ENCODE data around the gene GPR108. TPM values are rescaled to one million over a fixed set of nuclear protein-coding genes. Genes with fewer than 3 reads are reported as not detected.
"Not testable (repeated sequence)": the region's sequence is repeated elsewhere in the genome, so short reads cannot be mapped to it uniquely, and the experiment has no call there.

The GPR108 gene
- polyA plus RNA-seq, 6 donors from 2014 or later, result 55.2 to 122 (median 79.5) TPM

DNA sequence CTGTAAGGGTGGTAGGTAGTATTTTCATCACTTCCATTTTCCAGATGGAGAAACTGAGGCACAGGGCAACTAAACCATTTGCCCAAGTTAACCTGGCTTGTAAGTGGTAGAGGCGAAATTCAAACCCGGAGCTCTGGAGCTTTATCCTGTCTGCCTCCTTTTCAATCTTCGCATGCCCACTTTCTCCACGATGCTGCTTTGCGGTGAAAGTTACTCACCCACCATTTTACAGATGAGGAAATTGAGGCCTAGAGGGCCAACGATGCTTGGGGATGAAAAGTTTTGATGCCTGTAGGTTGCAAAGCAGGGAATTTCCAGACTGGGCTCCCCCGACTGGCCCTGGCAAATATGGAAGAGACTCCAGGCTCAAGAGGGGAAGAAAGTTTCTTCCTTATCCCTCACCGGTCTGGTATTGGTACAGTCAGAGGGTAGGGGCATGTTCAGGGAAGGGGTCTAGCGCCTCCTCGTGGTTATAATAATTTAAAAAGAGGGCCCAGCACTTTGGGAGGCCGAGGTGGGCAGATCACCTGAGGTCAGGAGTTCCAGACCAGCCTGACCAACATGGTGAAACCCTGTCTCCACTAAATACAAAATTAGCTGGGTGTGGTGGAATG is 31.7 kb upstream of the GPR108 start:
- Mint-ChIP-seq H3K4me3 (peak overlapping the region in 1 of 8 donors; percentile 76), H3K27ac (peak overlapping the region; percentile 85 to 98 (median 91)), H3K4me1 (peaks cover 47 to 64% (median 50%) of the 10 kb centered on the region in 3 donors), H3K27me3 (no peaks in the 10 kb centered on the region), H3K9me3 (no peaks in the 10 kb centered on the region), H3K36me3 (no peaks in the 10 kb centered on the region)
- DNase-seq, result no peak
- no peak for ATAC-seq (ENCODE audit: low read depth in 2 of 2)

DNA sequence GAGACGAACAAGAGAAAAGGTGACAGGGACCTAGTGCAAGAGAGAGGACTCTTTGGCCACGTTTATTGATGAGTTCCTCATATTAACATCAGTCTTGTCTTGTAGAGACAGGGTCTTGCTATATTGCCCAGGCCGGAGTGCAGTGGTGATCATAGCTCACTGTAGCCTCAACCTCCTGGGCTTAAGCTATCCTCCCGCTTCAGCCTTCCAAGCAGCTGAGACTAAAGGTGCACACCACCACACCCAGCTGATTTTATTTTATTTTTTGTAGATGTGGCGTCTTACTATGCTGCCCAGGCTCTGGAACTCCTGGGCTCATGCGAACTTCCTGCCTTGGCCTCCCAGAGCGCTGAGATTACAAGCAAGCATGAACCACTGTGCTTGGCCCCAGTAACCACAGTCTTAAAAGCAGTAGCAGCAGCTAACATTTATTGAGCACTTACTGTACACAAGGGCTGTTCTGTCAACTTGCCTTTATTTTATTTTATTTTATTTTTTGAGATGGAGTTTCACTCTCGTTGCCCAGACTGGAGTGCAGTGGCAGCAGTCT is 30.9 kb upstream of the GPR108 start:
- no peaks in the 10 kb centered on the region for H3K27me3 Mint-ChIP-seq
- no peaks in the 10 kb centered on the region for H3K9me3 Mint-ChIP-seq
- peaks cover 42 to 56% (median 44%) of the 10 kb centered on the region in 3 donors for H3K4me1 Mint-ChIP-seq
- no peak for ATAC-seq (ENCODE audit: low read depth in 2 of 2)
- H3K27ac Mint-ChIP-seq, result peak overlapping the region; percentile 92 to 98 (median 98)
- no peak for DNase-seq
- H3K36me3 Mint-ChIP-seq, result no peaks in the 10 kb centered on the region
- H3K4me3 Mint-ChIP-seq, result peak overlapping the region; percentile 84 to 97 (median 90)

DNA sequence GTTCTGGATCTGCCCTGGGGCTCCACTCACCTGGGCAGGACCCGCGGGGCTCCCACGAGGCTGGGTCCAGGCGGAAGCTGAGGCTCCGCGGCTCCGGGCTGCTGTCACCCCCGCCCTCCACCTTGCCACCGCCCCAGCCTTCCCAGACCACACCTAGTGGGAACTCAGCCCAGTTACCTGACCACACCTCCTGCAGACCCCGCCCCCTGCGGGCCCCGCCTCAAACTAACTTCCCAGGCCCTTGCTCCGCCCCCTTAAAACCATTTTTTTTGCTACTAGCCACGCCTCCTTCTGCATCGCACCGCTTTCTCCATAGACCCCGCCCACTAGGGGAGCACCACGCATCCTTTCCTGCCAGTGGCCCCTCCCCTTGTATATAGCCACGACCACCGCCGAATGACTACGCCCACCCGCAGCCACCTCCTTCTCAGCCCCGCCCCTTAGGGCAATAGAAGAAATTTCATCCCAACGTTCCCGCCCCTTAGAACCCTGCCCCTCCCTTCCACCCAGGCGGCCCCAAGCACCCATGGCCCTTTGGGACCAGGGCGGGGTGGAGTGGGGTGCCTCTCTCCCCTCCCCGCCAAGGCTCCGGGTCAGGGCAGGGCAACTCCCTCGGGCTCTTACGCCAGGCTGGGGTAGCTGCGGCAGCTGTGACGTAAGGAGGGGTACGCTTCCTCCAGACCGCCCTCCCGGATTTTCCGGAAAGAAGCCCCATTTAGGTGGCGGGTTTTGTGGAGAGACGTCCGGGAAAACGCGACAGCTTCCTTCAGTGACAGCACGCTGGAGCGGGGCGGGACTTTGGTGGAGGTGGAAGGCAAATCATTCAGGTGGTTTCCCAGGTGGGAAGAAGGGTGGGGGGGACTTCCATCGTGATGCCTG is 30.2 kb upstream of the GPR108 start, which contains the start of gene SH2D3A:
Gene SH2D3A, minus strand, starts transcription at position 79 of the 879 bp plus-strand sequence. CDS start 3,687 bp downstream, outside the sequence.
- Mint-ChIP-seq H3K9me3 (no peaks in the 10 kb centered on the region), H3K36me3 (no peaks in the 10 kb centered on the region), H3K4me1 (peaks cover 41 to 56% (median 41%) of the 10 kb centered on the region in 3 donors), H3K27ac (peak within 1 kb of the TSS; percentile 92 to 98 (median 98)), H3K27me3 (no peaks in the 10 kb centered on the region), H3K4me3 (peak within 1 kb of the TSS; percentile 84 to 97 (median 90))
- DNase-seq, result peak; percentile 92
- peak; percentile 69 to 71 for ATAC-seq (ENCODE audit: low read depth in 2 of 2)

DNA sequence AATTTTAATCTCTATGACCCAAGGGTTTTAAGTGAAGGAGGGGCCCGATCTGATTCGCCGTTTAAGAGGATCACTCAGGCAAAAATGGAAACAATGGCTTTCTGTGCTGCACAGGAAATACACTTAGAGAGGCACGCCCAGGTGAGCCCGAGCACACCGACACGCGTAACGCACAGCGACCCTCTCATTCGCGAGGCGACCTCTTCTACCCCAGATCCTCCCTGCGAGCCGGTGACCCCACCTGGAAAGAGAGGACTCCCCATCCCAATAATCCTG is 29.6 kb upstream of the GPR108 start:
- peak overlapping the region; percentile 92 to 98 (median 98) for H3K27ac Mint-ChIP-seq
- peak overlapping the region; percentile 84 to 97 (median 90) for H3K4me3 Mint-ChIP-seq
- DNase-seq (no peak), ATAC-seq (ENCODE audit: low read depth in 2 of 2) (peak; percentile 38 to 41)
- H3K9me3 Mint-ChIP-seq, result no peaks in the 10 kb centered on the region
- no peaks in the 10 kb centered on the region for H3K36me3 Mint-ChIP-seq
- no peaks in the 10 kb centered on the region for H3K27me3 Mint-ChIP-seq
- H3K4me1 Mint-ChIP-seq, result peaks cover 35 to 54% (median 36%) of the 10 kb centered on the region in 3 donors

DNA sequence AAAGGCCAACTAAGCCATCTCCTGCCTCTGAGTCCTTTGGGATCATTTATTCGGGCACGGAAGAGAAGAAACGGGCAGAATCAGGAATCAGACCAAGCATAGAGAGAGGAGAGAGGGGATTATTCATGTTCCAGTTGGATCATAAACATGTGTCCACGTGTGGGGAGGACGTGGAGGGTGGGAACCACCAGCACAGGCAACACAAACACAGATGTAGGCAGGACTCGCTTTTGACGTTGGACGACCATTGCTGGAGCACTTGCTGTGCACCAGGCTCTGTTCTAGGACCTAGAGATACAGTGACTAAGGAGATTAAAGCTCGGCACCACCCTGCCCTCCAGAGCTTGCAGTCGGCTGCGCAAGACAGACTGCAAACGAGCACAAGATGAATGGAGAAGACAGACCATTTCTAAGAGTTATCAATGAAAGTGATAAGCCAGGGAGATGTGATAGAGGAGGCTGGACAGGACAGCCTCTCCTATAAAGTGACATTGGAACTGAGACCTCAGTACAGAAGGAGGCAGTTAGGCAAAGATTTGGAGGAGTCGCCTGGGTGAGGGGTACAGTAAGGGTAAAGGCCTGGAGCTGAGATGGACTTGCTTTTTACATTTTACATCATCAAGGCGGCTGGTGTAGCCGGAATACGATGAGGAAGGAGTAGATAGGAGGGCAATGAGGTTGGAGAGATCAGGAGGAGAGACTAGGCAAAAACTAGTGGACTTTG is 29.1 kb upstream of the GPR108 start:
- H3K27ac Mint-ChIP-seq, result peak overlapping the region; percentile 92 to 98 (median 98)
- H3K27me3 Mint-ChIP-seq, result no peaks in the 10 kb centered on the region
- peak overlapping the region; percentile 84 to 97 (median 90) for H3K4me3 Mint-ChIP-seq
- ATAC-seq (ENCODE audit: low read depth in 2 of 2), result no peak
- no peaks in the 10 kb centered on the region for H3K36me3 Mint-ChIP-seq
- no peak for DNase-seq
- peaks cover 30 to 49% (median 31%) of the 10 kb centered on the region in 3 donors for H3K4me1 Mint-ChIP-seq
- H3K9me3 Mint-ChIP-seq, result no peaks in the 10 kb centered on the region

DNA sequence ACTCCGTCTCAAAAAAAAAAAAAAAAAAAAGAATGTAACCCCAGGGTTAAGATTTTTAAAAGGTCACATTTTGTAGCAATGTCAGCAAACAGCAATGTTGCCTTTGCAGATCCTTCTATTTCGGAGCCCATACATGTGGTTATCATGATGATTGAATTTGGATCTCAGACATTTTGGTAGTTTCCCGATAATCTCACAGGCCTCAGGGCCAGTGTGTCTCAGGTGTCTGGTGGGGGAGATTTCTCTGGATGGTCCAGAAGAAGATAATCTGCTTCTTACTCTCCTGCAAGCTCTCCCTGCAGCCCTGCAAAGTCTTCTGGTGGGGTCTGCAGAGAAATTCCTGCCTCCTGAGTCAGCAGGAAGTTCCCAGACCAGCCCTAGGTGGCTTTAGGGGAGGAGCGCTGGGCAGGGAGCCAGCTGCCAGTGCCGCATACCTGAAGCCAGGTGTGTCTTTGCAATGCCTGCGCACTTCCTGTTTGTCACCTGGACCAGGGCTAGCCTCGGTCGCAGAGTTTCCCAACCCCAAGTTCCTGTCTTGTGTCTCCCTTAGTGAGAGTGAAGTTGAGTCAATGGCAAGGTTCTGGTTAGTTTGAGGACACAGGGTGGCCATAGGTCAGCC is 28.5 kb upstream of the GPR108 start:
- no peaks in the 10 kb centered on the region for H3K9me3 Mint-ChIP-seq
- no peaks in the 10 kb centered on the region for H3K36me3 Mint-ChIP-seq
- no peaks in the 10 kb centered on the region for H3K27me3 Mint-ChIP-seq
- peak overlapping the region; percentile 84 to 97 (median 90) for H3K4me3 Mint-ChIP-seq
- H3K4me1 Mint-ChIP-seq, result peaks cover 26 to 46% (median 30%) of the 10 kb centered on the region in 3 donors
- no peak for ATAC-seq (ENCODE audit: low read depth in 2 of 2)
- H3K27ac Mint-ChIP-seq, result peak overlapping the region; percentile 61 to 98 (median 94)
- no peak for DNase-seq

DNA sequence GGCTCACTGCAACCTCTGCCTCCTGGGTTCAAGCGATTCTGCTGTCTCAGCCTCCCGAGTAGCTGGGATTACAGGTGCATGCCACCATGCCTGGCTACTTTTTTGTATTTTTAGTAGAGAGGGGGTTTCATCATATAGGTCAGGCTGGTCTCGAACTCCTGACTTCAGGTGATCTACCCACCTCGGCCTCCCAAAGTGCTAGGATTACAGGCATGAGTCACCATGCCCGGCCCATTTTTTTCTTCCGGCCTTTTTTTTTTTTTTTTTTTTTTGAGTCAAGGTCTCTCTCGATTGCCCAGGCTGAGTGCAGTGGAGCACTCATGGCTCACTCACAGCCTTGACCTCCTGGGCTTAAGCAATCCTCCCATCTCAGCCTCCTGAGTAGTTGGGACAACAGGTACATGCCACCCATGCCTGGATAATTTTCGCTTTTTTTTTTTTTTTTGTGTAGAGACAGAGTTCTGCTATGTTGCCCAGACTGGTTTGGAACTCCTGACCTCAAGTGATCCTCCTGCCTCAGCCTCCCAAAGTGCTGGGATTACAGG is 24.9 kb upstream of the GPR108 start:
- not testable (repeated sequence) for H3K27me3 Mint-ChIP-seq; ATAC-seq (ENCODE audit: low read depth in 2 of 2); H3K4me3 Mint-ChIP-seq; DNase-seq; H3K9me3 Mint-ChIP-seq; H3K27ac Mint-ChIP-seq; H3K36me3 Mint-ChIP-seq
- H3K4me1 Mint-ChIP-seq, result peaks cover 23 to 33% (median 23%) of the 10 kb centered on the region in 3 donors

DNA sequence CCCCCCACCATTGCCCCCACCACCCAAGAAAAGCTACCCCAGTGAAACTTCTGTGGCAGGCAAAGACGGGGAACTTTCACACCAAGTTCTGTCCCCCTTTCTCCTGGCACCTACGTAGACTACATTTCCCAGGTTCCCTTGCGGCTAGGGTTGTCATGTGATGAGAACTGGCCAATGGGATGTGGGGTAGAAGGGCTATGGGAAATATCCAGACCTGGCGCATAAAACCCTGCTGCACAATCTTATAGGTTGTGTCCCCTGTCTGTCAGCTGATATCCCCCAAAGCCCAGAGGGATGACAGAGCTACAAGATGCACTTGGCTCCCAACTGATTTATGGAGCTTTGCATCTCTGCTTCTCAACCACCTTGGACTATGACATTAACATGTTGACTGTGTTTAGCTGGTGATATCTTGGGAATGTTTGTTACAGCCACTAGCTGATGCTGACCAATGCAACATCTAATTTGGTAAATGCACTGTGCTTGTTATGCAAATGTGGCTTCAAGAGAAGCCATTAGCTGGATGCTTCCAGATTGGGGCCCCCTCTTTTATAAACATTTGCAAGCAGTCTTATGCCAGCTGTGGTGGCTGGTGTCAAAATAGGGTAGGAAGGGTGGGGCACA is 23.8 kb upstream of the GPR108 start:
- H3K4me1 Mint-ChIP-seq, result peaks cover 14 to 26% (median 20%) of the 10 kb centered on the region in 3 donors
- peak overlapping the region in 2 of 6 donors; percentile 10 to 15 for H3K27ac Mint-ChIP-seq
- no peaks in the 10 kb centered on the region for H3K9me3 Mint-ChIP-seq
- DNase-seq (no peak), ATAC-seq (ENCODE audit: low read depth in 2 of 2) (peak; percentile 28 to 42)
- H3K4me3 Mint-ChIP-seq, result no peak overlapping the region
- H3K36me3 Mint-ChIP-seq, result no peaks in the 10 kb centered on the region
- H3K27me3 Mint-ChIP-seq, result no peaks in the 10 kb centered on the region

DNA sequence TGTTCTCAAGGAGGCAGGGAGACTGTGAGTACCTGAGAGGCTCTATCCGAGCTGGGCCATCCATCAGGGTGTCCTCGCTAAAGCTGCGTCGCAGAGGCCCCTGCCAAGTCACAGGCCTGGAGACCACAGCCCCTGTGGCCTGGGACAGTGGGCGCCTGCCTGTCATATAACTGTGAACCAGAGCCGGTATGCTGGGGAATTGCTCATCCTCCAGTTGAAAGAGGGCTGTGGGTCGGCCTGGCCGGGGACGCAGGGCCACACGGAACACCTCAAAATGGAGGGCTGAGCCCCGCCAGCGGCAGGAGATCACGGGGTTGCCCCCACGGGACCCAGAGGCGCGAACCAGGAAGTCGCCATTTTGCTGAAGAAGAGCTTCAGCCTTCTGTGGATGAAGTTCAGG is 23.2 kb upstream of the GPR108 start:
- H3K27me3 Mint-ChIP-seq, result no peaks in the 10 kb centered on the region
- peaks cover 9 to 20% (median 18%) of the 10 kb centered on the region in 3 donors for H3K4me1 Mint-ChIP-seq
- no peak overlapping the region for H3K4me3 Mint-ChIP-seq
- DNase-seq (no peak), ATAC-seq (ENCODE audit: low read depth in 2 of 2) (no peak)
- H3K27ac Mint-ChIP-seq, result no peak overlapping the region
- H3K36me3 Mint-ChIP-seq, result no peaks in the 10 kb centered on the region
- no peaks in the 10 kb centered on the region for H3K9me3 Mint-ChIP-seq

DNA sequence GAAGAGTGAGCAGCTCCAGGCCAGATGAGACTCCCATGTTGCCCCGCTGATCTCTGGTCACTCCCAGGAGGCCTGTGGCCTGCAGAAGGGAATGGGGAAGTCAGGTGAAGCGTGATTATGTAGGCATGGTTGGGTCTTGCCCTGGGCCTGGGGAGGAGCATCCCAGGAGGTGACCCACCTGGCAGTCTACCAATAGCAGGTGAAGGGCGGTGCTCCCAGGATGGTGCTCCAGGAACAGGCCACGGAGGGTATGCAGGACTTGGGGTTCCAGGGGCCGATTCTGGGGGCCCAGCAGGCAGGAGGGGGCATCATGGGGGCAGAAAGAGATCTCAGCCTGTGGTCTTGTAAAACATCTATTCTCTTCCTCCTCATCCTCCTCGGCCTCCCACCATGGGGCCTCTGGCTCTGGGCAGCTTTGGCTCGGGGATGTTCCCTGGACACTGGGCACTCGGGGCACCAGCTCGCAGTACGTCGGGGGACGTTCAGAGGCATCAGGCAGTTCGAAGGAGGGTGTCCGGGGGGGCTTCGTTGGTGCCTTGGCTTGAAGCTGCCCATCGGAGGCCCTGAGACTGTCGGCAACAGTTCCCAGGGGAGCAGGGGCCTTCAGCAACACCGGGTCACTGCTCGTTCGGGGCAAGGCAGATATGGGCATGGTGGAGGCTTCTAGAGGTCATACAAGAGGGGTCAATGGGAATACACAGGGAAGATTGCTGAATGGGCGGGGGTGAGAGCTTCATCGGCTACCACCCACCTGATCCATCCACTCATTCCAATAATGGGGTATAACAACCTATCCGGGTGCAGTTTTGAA is 17.5 kb upstream of the GPR108 start:
- H3K4me3 Mint-ChIP-seq, result peak overlapping the region in 2 of 8 donors; percentile 38 to 69
- H3K27me3 Mint-ChIP-seq, result no peaks in the 10 kb centered on the region
- no peaks in the 10 kb centered on the region for H3K9me3 Mint-ChIP-seq
- H3K36me3 Mint-ChIP-seq, result peaks cover 0 to 11% of the 10 kb centered on the region in 2 donors
- DNase-seq (no peak), ATAC-seq (ENCODE audit: low read depth in 2 of 2) (no peak)
- H3K4me1 Mint-ChIP-seq, result peaks cover 27 to 32% (median 32%) of the 10 kb centered on the region in 3 donors
- peak overlapping the region in 2 of 6 donors; percentile 38 to 60 for H3K27ac Mint-ChIP-seq

DNA sequence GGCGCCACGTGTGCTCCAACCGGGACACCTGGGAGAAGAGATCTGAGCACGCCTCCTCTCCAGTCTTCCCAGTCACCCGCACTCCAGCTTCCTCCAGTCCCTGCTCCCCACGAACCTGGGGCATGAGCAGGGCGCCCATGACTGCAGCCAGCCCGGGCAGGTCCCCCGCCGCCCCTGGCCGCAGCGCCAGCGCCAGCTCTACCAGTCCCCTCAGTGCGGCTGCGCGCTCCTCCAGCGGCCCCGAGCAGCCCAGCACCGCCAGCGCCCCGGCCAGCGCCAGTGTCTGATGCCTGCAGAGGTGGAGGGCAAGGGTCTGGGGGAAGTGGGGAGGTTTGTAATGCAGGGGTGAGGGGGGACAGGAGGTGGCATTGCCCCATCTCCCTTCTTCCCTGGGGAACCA is 16.8 kb upstream of the GPR108 start:
- peak overlapping the region in 1 of 8 donors; percentile 90 for H3K4me3 Mint-ChIP-seq
- DNase-seq (no peak), ATAC-seq (ENCODE audit: low read depth in 2 of 2) (no peak)
- no peaks in the 10 kb centered on the region for H3K9me3 Mint-ChIP-seq
- no peaks in the 10 kb centered on the region for H3K27me3 Mint-ChIP-seq
- H3K36me3 Mint-ChIP-seq, result peaks cover 0 to 16% of the 10 kb centered on the region in 2 donors
- peaks cover 27 to 32% (median 32%) of the 10 kb centered on the region in 3 donors for H3K4me1 Mint-ChIP-seq
- H3K27ac Mint-ChIP-seq, result no peak overlapping the region

All from naive B cell (primary cell).